Measurements from ENCODE around the gene LEMD2.

DNA sequence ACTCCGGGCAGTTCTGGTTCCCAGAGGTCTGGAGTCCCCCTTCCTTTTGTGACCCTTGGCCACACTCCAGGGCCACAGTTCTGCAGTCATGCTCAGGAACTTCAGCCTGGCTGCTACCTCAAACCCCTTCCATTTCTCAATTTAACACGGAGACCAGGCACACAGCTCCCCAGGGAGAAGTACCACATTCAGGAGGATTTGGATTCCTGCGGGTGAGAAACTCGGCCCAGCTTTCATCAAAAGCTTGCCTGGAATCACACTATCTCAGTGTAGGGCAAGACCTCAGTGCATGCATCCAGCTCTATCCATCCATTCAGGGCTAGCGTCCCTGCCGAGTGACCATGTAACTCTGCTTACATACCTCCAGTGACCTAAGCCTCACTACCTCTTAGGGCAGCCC, 25.4 kb downstream of the LEMD2 start:
- TF ChIP-seq POLR2A (IDR thresholded peaks at IDR 0.05) = no peak
- TF ChIP-seq, protein P1, sequence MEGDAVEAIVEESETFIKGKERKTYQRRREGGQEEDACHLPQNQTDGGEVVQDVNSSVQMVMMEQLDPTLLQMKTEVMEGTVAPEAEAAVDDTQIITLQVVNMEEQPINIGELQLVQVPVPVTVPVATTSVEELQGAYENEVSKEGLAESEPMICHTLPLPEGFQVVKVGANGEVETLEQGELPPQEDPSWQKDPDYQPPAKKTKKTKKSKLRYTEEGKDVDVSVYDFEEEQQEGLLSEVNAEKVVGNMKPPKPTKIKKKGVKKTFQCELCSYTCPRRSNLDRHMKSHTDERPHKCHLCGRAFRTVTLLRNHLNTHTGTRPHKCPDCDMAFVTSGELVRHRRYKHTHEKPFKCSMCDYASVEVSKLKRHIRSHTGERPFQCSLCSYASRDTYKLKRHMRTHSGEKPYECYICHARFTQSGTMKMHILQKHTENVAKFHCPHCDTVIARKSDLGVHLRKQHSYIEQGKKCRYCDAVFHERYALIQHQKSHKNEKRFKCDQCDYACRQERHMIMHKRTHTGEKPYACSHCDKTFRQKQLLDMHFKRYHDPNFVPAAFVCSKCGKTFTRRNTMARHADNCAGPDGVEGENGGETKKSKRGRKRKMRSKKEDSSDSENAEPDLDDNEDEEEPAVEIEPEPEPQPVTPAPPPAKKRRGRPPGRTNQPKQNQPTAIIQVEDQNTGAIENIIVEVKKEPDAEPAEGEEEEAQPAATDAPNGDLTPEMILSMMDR (IDR thresholded peaks at IDR 0.05) = no peak

Data from heart left ventricle (tissue), 13 donors.